Sigmoid colon (tissue), 7 donors: ENCODE results near the gene SLC28A1. TPM values are rescaled to one million over a fixed set of nuclear protein-coding genes. Genes with fewer than 3 reads are reported as not detected.

Experiments used
- DNase-seq: peaks from one replicate; pipeline ENCODE4 v3.0.0-alpha.2; 2019
- H3K27ac ChIP-seq, 4 donors: fragments of 200-600 bp; sonication (generic); one replicate each; pipeline ENCODE4 v1.5.1; 2016 to 2019; ENCODE audit warnings: mild to moderate bottlenecking in 1 of 4
- H3K27me3 ChIP-seq, 3 donors: fragments of 200-600 bp; sonication (generic); one replicate each; pipeline ENCODE4 v1.5.1; 2019; ENCODE audit warnings: mild to moderate bottlenecking in 1 of 3
- H3K36me3 ChIP-seq, 4 donors: fragments of 200-600 bp; sonication (generic); one replicate each; pipeline ENCODE4 v1.5.1; 2016 to 2019
- H3K4me1 ChIP-seq, 4 donors: fragments of 200-600 bp; sonication (generic); one replicate each; pipeline ENCODE4 v1.5.1; 2017 to 2019
- H3K4me3 ChIP-seq, 4 donors: fragments of 200-600 bp; sonication (generic); one replicate each; pipeline ENCODE4 v1.5.1; 2017 to 2019; ENCODE audit warnings: mild to moderate bottlenecking in 2 of 4, moderate library complexity in 1 of 4
- H3K9me3 ChIP-seq, 4 donors: fragments of 200-600 bp in 3 of 4; sonication (generic) in 3 of 4; one replicate each; pipeline versions ENCODE4 v1.5.1 to v1.6.1; 2013 to 2019
- CTCF ChIP-seq, 4 experiments: fragments of 450-650 bp in 3 of 4; fragments of 200-600 bp in 1 of 4; IDR thresholded peaks; one replicate each; pipeline ENCODE4 v1.5.1; 2016 to 2019; ENCODE audit warnings: antibody characterized with exemption in 4 of 4, mild to moderate bottlenecking in 3 of 4, moderate library complexity in 2 of 4
- EP300 ChIP-seq, 4 donors: sonication (generic); formaldehyde crosslinking; IDR thresholded peaks; one replicate each; pipeline ENCODE4 v1.6.1; 2017; ENCODE audit warnings: antibody characterized with exemption in 4 of 4
- POLR2A ChIP-seq, 2 donors: fragments of 450-650 bp; IDR thresholded peaks; one replicate each; pipeline ENCODE4 v1.6.1; 2016; ENCODE audit warnings: antibody characterized with exemption in 2 of 2, mild to moderate bottlenecking in 2 of 2, moderate library complexity in 2 of 2
- POLR2AphosphoS5 ChIP-seq, 4 donors: sonication (generic); formaldehyde crosslinking; IDR thresholded peaks; one replicate each; pipeline ENCODE4 v1.6.1; 2017; ENCODE audit warnings: antibody characterized with exemption in 4 of 4
- WGBS, 2 donors: extraction: QIAGEN DNeasy Blood & Tissue Kit; methylation state at CpG; one replicate each; pipeline ENCODE4 v1.1.7; 2013; 5-methylcytosine and 5-hydroxymethylcytosine counted together
- intact Hi-C: fragments of 100-400 bp; cut with DNase I; formaldehyde crosslinking; loops from one replicate; pipeline ENCODE4 v1.15.1; 2023
- polyA plus RNA-seq, 3 donors: library from polyadenylated mRNA; stranded (reverse); fragments of 200-250 nt; gene quantifications; one replicate each; pipeline ENCODE4 v1.2.3, GENCODE V29; 2013
- total RNA-seq, 4 donors: library from RNA; depleted of rRNA; stranded (reverse); fragments of >200 nt; gene quantifications; one replicate each; pipeline ENCODE4 v1.1.0, GENCODE V29; 2016
- donor health status: healthy with polysubstance abuse.
- donor health status: Bipolar disorder and iron deficiency.
- donor health status: healthy.

SLC28A1 gene
- total and polyA plus RNA-seq, 7 donors, result not detected

GRCh38 chr15:84886211-84886983 lies 1.9 kb downstream of the SLC28A1 start:
- Histone ChIP-seq H3K27me3 (peaks cover 0 to 14% (median 0%) of the 10 kb centered on the region in 3 donors), H3K36me3 (no peaks in the 10 kb centered on the region), H3K4me1 (no peaks in the 10 kb centered on the region), H3K4me3 (no peak overlapping the region), H3K27ac (no peak overlapping the region), H3K9me3 (no peaks in the 10 kb centered on the region)
- intact Hi-C loops, result no loop called here
- WGBS, 2 donors, result 89 to 91% methylated on average over 14 of the region's 14 CpGs
- no peak for DNase-seq
- TF ChIP-seq EP300 (IDR thresholded peaks at IDR 0.05), result no peak
- TF ChIP-seq POLR2A (IDR thresholded peaks at IDR 0.05), result no peak
- no peak for TF ChIP-seq CTCF (IDR thresholded peaks at IDR 0.05)
- TF ChIP-seq POLR2AphosphoS5 (IDR thresholded peaks at IDR 0.05), result no peak

DNA sequence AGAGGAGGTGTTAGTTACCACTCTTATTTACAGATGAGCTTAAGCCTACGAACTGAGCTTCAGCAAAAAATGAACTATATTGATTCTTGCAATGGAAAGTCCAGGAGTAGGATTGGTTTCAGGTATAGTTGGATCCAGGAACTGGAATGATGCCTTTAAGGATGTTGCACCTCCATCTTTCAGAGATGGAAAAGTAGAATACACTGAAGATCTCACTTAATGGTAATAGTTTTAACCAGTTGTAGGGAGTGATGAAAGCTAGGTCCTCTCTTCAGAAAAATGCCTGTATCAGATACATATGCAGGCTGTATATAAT lies 2.5 kb downstream of the SLC28A1 start:
- intact Hi-C loops, result no loop called here
- Histone ChIP-seq H3K9me3 (no peaks in the 10 kb centered on the region), H3K27ac (no peak overlapping the region), H3K27me3 (peaks cover 0 to 14% (median 0%) of the 10 kb centered on the region in 3 donors), H3K4me1 (no peaks in the 10 kb centered on the region), H3K4me3 (no peak overlapping the region), H3K36me3 (no peaks in the 10 kb centered on the region)
- WGBS, 2 donors, result 76 to 79% methylated on average over 1 of the region's 1 CpG
- no peak for TF ChIP-seq CTCF (IDR thresholded peaks at IDR 0.05)
- no peak for TF ChIP-seq EP300 (IDR thresholded peaks at IDR 0.05)
- TF ChIP-seq POLR2AphosphoS5 (IDR thresholded peaks at IDR 0.05), result no peak
- no peak for TF ChIP-seq POLR2A (IDR thresholded peaks at IDR 0.05)
- no peak for DNase-seq

- intact Hi-C loops, result no loop called here
- no peak overlapping the region for H3K4me3 ChIP-seq
- H3K27me3 ChIP-seq, result peaks cover 0 to 14% (median 0%) of the 10 kb centered on the region in 3 donors
- H3K9me3 ChIP-seq, result no peaks in the 10 kb centered on the region
- H3K4me1 ChIP-seq, result no peaks in the 10 kb centered on the region
- TF ChIP-seq POLR2AphosphoS5 (IDR thresholded peaks at IDR 0.05), result no peak
- no peaks in the 10 kb centered on the region for H3K36me3 ChIP-seq
- H3K27ac ChIP-seq, result no peak overlapping the region
- no peak for DNase-seq
- WGBS, 2 donors, result 75 to 82% methylated on average over 4 of the region's 4 CpGs
Measured at GRCh38 chr15:84887938-84888337, 3.5 kb downstream of the SLC28A1 start.

DNA sequence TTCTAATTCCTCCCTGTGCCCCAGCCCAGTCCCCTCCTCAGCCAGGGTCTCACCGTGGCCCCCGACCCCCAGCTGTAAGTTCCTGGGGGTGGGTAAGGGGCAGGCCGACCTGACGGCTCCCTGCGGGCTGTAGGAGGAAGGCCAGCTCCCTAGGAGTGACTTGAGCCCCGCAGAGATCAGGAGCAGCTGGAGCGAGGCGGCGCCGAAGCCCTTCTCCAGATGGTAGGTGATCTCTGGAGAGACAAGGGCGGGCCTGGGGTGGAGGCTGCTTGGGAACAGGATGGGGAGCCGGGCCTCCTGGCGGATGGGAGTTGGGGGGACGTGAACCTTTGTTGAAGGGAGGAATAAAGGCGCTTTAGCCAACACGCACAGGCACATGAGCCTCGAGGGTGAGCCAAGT lies 4.2 kb downstream of the SLC28A1 start:
- Histone ChIP-seq H3K4me3 (no peak overlapping the region), H3K36me3 (no peaks in the 10 kb centered on the region), H3K9me3 (no peaks in the 10 kb centered on the region), H3K27ac (no peak overlapping the region), H3K27me3 (peaks cover 0 to 14% (median 0%) of the 10 kb centered on the region in 3 donors), H3K4me1 (no peaks in the 10 kb centered on the region)
- TF ChIP-seq POLR2AphosphoS5 (IDR thresholded peaks at IDR 0.05), result no peak
- 86% methylated on average over 17 of the region's 17 CpGs for WGBS, 2 donors
- no peak for DNase-seq
- intact Hi-C loops, result no loop called here

GRCh38 chr15:84889313-84889990 lies 5.0 kb downstream of the SLC28A1 start:
- intact Hi-C loops, result no loop called here
- H3K9me3 ChIP-seq, result no peaks in the 10 kb centered on the region
- peaks cover 0 to 14% (median 0%) of the 10 kb centered on the region in 3 donors for H3K27me3 ChIP-seq
- H3K27ac ChIP-seq, result no peak overlapping the region
- no peak overlapping the region for H3K4me3 ChIP-seq
- no peaks in the 10 kb centered on the region for H3K36me3 ChIP-seq
- H3K4me1 ChIP-seq, result no peaks in the 10 kb centered on the region
- DNase-seq, result no peak
- no peak for TF ChIP-seq CTCF (IDR thresholded peaks at IDR 0.05)
- TF ChIP-seq POLR2A (IDR thresholded peaks at IDR 0.05), result no peak
- TF ChIP-seq POLR2AphosphoS5 (IDR thresholded peaks at IDR 0.05), result no peak
- 89 to 90% methylated on average over 8 of the region's 8 CpGs for WGBS, 2 donors
